ENCODE data around the gene JAZF1. TPM values are rescaled to one million over a fixed set of nuclear protein-coding genes. Genes with fewer than 3 reads are reported as not detected.

JAZF1 gene
- total RNA-seq, 1 experiment from 2014 or later, result 0.90 TPM

DNA sequence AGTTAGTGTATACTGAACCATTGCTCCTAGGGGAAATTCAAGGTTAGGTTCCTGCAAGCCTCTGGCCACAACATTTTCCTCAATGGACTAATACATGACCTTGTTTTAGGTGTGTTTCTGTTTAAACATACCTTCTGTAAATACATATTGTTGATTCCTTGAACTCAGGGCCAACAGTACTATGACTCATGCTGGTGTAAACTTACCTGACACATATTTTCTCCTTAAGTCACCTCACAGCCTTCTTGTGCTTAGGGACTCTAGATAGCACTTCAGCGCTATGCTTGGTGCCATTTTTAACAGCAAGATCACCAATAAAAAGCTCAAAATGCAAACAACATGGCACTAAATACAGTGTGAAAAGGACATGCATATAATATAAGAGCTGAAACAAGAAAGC lies 264.2 kb downstream of the JAZF1 start:
- no peaks in the 10 kb centered on the region for H3K9me2 ChIP-seq (ENCODE audit: insufficient read depth)
- ChIA-PET POLR2A (ENCODE audit: unreplicated experiment) (interaction anchor here (0.6 kb wide), 1 partner anchor 17 kb away, joined by 7 read pairs; no protein-coding TSS in a partner anchor), CTCF (interaction anchor here (1.1 kb wide), 1 partner anchor 181 kb away, joined by 3 read pairs; no protein-coding TSS in a partner anchor)
- intact Hi-C loops (cut with micrococcal nuclease; ENCODE audit: unreplicated experiment), result loop anchor here (2.0 to 10.0 kb wide), 3 partner anchors 28 to 252 kb away; partner anchors contain the start of gene HIBADH
- no TSS peak for BruUV-seq (replicated peaks)
- H3K4me2 ChIP-seq, result no peak overlapping the region
- H3K4me3 ChIP-seq, result no peak overlapping the region
- peak in 1 of 2 experiments; percentile 78 for DNase-seq
- no peak overlapping the region for H2AFZ ChIP-seq
- peaks cover 15% of the 10 kb centered on the region; the same call in 1 of the 2 replicates for H3F3A ChIP-seq (ENCODE audit: insufficient read depth, low read depth)
- no peak overlapping the region for H3K27ac ChIP-seq
- peaks cover 37% of the 10 kb centered on the region for H3K4me1 ChIP-seq (replicated peaks; ENCODE audit: insufficient read depth)
- no peaks in the 10 kb centered on the region for H3K27me3 ChIP-seq (ENCODE audit: insufficient read depth, low read depth)
- TF ChIP-seq EZH2 (IDR thresholded peaks at IDR 0.05; ENCODE audit: low read depth), result no peak
- TF ChIP-seq CTCF (conservative IDR thresholded peaks at IDR 0.05), result no peak
- H3K9me3 ChIP-seq (ENCODE audit: insufficient read depth, low read depth), result peaks cover 14% of the 10 kb centered on the region
- H3K36me3 ChIP-seq (ENCODE audit: low read depth), result no peaks in the 10 kb centered on the region
- H4K20me1 ChIP-seq (ENCODE audit: insufficient read depth), result no peaks in the 10 kb centered on the region
- no peaks in the 10 kb centered on the region for H3K79me2 ChIP-seq (ENCODE audit: low read depth)

DNA sequence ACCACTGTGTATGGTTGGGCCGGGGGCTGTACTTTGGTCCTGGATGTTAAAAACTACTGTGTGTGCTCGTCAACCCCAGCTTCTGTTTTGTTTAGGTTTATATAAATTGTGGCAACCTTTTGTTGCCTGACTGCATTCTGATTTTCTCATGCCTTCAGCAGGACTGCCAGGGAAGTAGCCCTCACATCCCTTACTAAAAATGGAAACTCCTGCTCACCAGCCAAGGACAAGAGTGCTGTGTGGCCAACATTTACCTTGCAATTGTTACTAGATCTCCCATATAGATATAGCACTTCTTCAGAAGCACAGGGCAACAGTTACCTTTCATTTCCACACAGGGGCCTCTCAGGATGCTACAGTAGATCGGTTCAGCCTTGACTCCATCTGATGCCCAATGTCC lies 266.2 kb downstream of the JAZF1 start:
- Histone ChIP-seq H2AFZ (no peak overlapping the region), H3F3A (ENCODE audit: insufficient read depth, low read depth) (peaks cover 15% of the 10 kb centered on the region; the same call in 1 of the 2 replicates), H4K20me1 (ENCODE audit: insufficient read depth) (no peaks in the 10 kb centered on the region), H3K4me1 (replicated peaks; ENCODE audit: insufficient read depth) (peaks cover 31% of the 10 kb centered on the region), H3K27me3 (ENCODE audit: insufficient read depth, low read depth) (no peaks in the 10 kb centered on the region), H3K9me2 (ENCODE audit: insufficient read depth) (no peaks in the 10 kb centered on the region), H3K27ac (no peak overlapping the region), H3K9me3 (ENCODE audit: insufficient read depth, low read depth) (peaks cover 14% of the 10 kb centered on the region), H3K4me2 (no peak overlapping the region), H3K36me3 (ENCODE audit: low read depth) (no peaks in the 10 kb centered on the region), H3K4me3 (no peak overlapping the region), H3K79me2 (ENCODE audit: low read depth) (no peaks in the 10 kb centered on the region)
- no TSS peak for BruUV-seq (replicated peaks)
- DNase-seq, result no peak
- TF ChIP-seq EZH2 (IDR thresholded peaks at IDR 0.05; ENCODE audit: low read depth) (no peak), CTCF (conservative IDR thresholded peaks at IDR 0.05) (no peak)
- ChIA-PET POLR2A (ENCODE audit: unreplicated experiment) (no interaction called here), CTCF (interaction anchor here (0.7 kb wide), 1 partner anchor 106 kb away, joined by 3 read pairs; no protein-coding TSS in a partner anchor)
- intact Hi-C loops (cut with micrococcal nuclease; ENCODE audit: unreplicated experiment), result loop anchor here (10.0 kb wide), 1 partner anchor 250 kb away; the partner anchor contains the start of gene HIBADH

DNA sequence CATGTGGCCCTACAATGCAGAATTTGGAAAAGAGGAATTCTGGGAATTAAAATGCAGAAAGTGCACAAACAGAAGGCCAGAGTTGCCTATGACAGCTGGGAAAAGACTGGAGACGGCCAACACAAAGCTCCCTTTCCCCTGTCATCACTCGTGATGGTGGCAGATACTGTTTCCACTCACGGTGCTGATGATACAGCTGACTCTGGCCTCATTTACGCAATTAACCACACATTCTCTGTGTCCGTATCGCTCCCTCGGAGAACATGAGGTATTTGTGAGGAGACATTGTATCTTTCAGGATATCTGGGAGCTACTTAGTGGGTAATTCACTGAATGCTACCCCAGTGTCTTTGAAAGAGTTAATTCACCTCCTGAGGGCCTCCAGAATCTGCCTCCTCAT lies 267.8 kb downstream of the JAZF1 start:
- intact Hi-C loops (cut with micrococcal nuclease; ENCODE audit: unreplicated experiment), result loop anchor here (10.0 kb wide), 1 partner anchor 248 kb away; the partner anchor contains the start of gene HIBADH
- H3K27ac ChIP-seq, result no peak overlapping the region
- no peak for TF ChIP-seq CTCF (conservative IDR thresholded peaks at IDR 0.05)
- no peak for TF ChIP-seq EZH2 (IDR thresholded peaks at IDR 0.05; ENCODE audit: low read depth)
- no peak overlapping the region for H2AFZ ChIP-seq
- peaks cover 7% of the 10 kb centered on the region; the same call in 1 of the 2 replicates for H3F3A ChIP-seq (ENCODE audit: insufficient read depth, low read depth)
- H4K20me1 ChIP-seq (ENCODE audit: insufficient read depth), result no peaks in the 10 kb centered on the region
- no peaks in the 10 kb centered on the region for H3K9me2 ChIP-seq (ENCODE audit: insufficient read depth)
- no peaks in the 10 kb centered on the region for H3K36me3 ChIP-seq (ENCODE audit: low read depth)
- H3K9me3 ChIP-seq (ENCODE audit: insufficient read depth, low read depth), result peaks cover 14% of the 10 kb centered on the region
- H3K27me3 ChIP-seq (ENCODE audit: insufficient read depth, low read depth), result no peaks in the 10 kb centered on the region
- ChIA-PET POLR2A (ENCODE audit: unreplicated experiment) (no interaction called here), CTCF (interaction anchor here (1.0 kb wide), 1 partner anchor 181 kb away, joined by 4 read pairs; no protein-coding TSS in a partner anchor)
- H3K4me1 ChIP-seq (replicated peaks; ENCODE audit: insufficient read depth), result peaks cover 19% of the 10 kb centered on the region
- H3K4me3 ChIP-seq, result no peak overlapping the region
- H3K79me2 ChIP-seq (ENCODE audit: low read depth), result no peaks in the 10 kb centered on the region
- DNase-seq, result no peak
- BruUV-seq (replicated peaks), result no TSS peak
- H3K4me2 ChIP-seq, result no peak overlapping the region

All from PC-9 (cell line).